Stimulated activated naive CD8-positive, alpha-beta T cell treated with anti-CD3 and anti-CD28 coated beads, Interleukin-15, amount 100 ng/mL, for 72 hours (primary cell): Measurements from ENCODE around the gene EXOSC10.
A peak's percentile ranks its signal among the peaks of the same experiment; 100 is the strongest.
"Not testable (repeated sequence)": the region's sequence is repeated elsewhere in the genome, so short reads cannot be mapped to it uniquely, and the experiment has no call there.

Source experiments
- ATAC-seq: fragments of 150-1000 bp; cut with Tn5 transposase; 2 replicates; pipeline ENCODE4 v1.10.0; 2021; ENCODE audit warnings: mild to moderate bottlenecking, moderate library complexity
- DNase-seq, 2 donors: peaks; one replicate each; pipeline ENCODE4 v3.0.0; 2021 to 2022
- H3K27ac Mint-ChIP-seq, 2 donors: one replicate each; pipeline ENCODE4 v1.8.0; 2022; ENCODE audit warnings: mild to moderate bottlenecking in 2 of 2, mixed read lengths in 2 of 2, moderate library complexity in 2 of 2
- H3K27me3 Mint-ChIP-seq: one replicate; pipeline ENCODE4 v1.8.0; 2022; ENCODE audit warnings: mixed read lengths
- H3K4me1 Mint-ChIP-seq: one replicate; pipeline ENCODE4 v1.8.0; 2022; ENCODE audit warnings: mild to moderate bottlenecking, mixed read lengths
- H3K4me3 Mint-ChIP-seq, 2 donors: one replicate each; pipeline ENCODE4 v1.8.0; 2022; ENCODE audit warnings: mild to moderate bottlenecking in 2 of 2, mixed read lengths in 2 of 2, moderate library complexity in 1 of 2
- H3K9me3 Mint-ChIP-seq, 2 donors: one replicate each; pipeline ENCODE4 v1.8.0; 2022; ENCODE audit warnings: mixed read lengths in 2 of 2

Gene EXOSC10

GRCh38 chr1:11129649-11130390, 30.2 kb upstream of the EXOSC10 start:
- ATAC-seq, result no peak
- Mint-ChIP-seq H3K9me3 (no peaks in the 10 kb centered on the region), H3K27me3 (no peaks in the 10 kb centered on the region), H3K4me1 (peaks cover 11% of the 10 kb centered on the region), H3K27ac (peak overlapping the region; percentile 28 to 42), H3K4me3 (no peak overlapping the region)
- no peak for DNase-seq

GRCh38 chr1:11126569-11126968, 26.9 kb upstream of the EXOSC10 start:
- Mint-ChIP-seq H3K27me3 (no peaks in the 10 kb centered on the region), H3K27ac (no peak overlapping the region)

GRCh38 chr1:11125931-11126330, 26.3 kb upstream of the EXOSC10 start:
- ATAC-seq, result no peak
- DNase-seq, result no peak
- no peak overlapping the region for H3K4me3 Mint-ChIP-seq
- no peak overlapping the region for H3K27ac Mint-ChIP-seq
- H3K4me1 Mint-ChIP-seq, result peaks cover 11% of the 10 kb centered on the region
- H3K9me3 Mint-ChIP-seq, result no peaks in the 10 kb centered on the region
- no peaks in the 10 kb centered on the region for H3K27me3 Mint-ChIP-seq

More at GRCh38 chr1:11126569-11126968, 26.9 kb upstream of the EXOSC10 start:
- Mint-ChIP-seq H3K4me1 (peaks cover 11% of the 10 kb centered on the region), H3K9me3 (no peaks in the 10 kb centered on the region), H3K4me3 (no peak overlapping the region)
- no peak for ATAC-seq
- no peak for DNase-seq

DNA sequence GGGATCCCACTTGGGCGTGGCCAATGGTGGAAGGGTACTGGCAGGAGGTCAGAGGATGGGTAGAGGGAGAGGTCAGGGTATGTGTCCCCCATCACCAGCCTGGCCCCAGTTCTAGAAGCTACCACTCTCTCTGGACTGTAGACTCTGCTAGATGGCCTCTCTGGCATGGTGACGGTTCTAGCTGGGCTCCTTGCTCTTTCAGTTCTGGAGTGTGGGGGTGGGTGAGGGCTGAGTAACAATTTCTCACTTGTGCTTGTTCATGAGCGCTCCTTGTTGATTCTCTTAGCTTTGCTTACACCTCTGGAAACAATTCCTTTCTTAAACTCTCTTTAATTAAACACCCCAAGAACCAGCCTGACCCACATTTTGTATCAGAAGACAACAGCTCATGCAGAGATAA, 25.3 kb upstream of the EXOSC10 start:
- no peaks in the 10 kb centered on the region for H3K27me3 Mint-ChIP-seq
- DNase-seq, result no peak
- H3K4me1 Mint-ChIP-seq, result peaks cover 11% of the 10 kb centered on the region
- ATAC-seq, result no peak
- H3K4me3 Mint-ChIP-seq, result no peak overlapping the region
- no peak overlapping the region for H3K27ac Mint-ChIP-seq
- H3K9me3 Mint-ChIP-seq, result no peaks in the 10 kb centered on the region

- Mint-ChIP-seq H3K4me3 (no peak overlapping the region), H3K27me3 (no peaks in the 10 kb centered on the region), H3K9me3 (no peaks in the 10 kb centered on the region), H3K27ac (no peak overlapping the region), H3K4me1 (no peaks in the 10 kb centered on the region)
- ATAC-seq, result no peak
- no peak for DNase-seq
These were observed 16.6 kb upstream of the EXOSC10 start for GRCh38 chr1:11116318-11116717.

DNA sequence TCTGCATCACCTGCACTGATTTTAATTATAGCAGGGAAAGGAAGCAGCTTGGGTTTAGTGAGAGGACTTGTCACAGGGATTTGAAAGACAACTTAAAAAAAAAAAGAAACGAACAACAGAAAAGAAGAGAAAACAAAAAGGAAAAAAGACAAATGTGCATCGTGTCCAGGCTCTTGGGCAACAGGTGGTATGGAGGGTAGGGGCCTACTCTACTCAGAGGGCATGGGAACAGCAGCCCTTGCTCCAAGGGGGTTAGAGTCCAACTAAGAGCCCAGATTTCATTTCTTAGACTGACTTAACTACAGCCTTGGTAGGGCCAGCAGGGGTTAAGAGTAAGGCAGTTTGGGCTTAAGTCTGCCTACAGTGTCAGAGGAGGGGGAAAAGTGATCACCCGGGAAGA, 15.3 kb upstream of the EXOSC10 start:
- H3K4me1 Mint-ChIP-seq, result no peaks in the 10 kb centered on the region
- H3K27me3 Mint-ChIP-seq, result no peaks in the 10 kb centered on the region
- ATAC-seq, result no peak
- no peak overlapping the region for H3K4me3 Mint-ChIP-seq
- H3K27ac Mint-ChIP-seq, result no peak overlapping the region
- no peak for DNase-seq
- H3K9me3 Mint-ChIP-seq, result no peaks in the 10 kb centered on the region

- no peaks in the 10 kb centered on the region for H3K9me3 Mint-ChIP-seq
- ATAC-seq (no peak), DNase-seq (no peak)
- H3K27me3 Mint-ChIP-seq, result no peaks in the 10 kb centered on the region
- H3K4me1 Mint-ChIP-seq, result no peaks in the 10 kb centered on the region
- H3K4me3 Mint-ChIP-seq, result no peak overlapping the region
- peak overlapping the region in 1 of 2 donors; percentile 74 for H3K27ac Mint-ChIP-seq
These were observed 9.5 kb upstream of the EXOSC10 start for GRCh38 chr1:11109047-11109760.

DNA sequence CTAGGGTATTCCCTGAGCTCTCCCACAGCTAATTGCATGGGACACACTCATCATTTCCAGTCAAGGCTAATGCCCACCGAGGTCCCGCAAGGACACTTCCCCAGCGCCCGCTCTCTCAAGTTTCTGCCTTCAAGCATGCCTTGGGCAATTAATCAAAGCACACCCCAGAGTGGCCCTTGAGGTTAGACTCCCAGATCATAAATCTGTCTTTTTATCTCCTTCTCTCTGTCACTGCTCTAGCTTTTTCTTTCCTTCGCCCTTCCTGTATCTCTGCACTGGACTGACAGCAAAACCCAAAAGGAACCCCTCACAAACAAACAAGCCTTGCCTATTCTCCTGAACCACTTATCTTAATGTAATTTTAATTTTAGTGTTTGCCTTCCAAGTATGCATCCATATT, 7.9 kb upstream of the EXOSC10 start:
- H3K4me3 Mint-ChIP-seq, result no peak overlapping the region
- no peak for DNase-seq
- no peaks in the 10 kb centered on the region for H3K27me3 Mint-ChIP-seq
- H3K27ac Mint-ChIP-seq, result no peak overlapping the region
- no peaks in the 10 kb centered on the region for H3K4me1 Mint-ChIP-seq
- no peak for ATAC-seq
- no peaks in the 10 kb centered on the region for H3K9me3 Mint-ChIP-seq

DNA sequence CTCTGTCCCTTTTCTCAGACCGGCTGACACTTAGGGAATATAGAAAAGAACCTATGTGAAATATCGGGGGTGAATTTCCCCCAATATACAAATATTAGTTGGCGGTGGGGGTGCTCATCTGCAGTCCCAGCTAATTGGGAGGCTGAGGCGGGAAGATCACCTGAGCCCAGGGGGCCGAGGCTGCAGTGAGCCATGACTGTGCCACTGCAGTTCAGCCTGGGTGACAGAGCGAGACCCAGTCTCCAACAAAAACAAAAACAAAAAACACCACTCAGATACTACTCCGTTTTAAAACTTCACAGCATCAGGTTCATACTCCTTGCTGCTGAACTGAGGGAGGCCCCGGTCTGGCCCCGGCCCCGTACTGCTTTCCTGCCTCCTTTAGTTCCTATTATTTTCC, 5.9 kb upstream of the EXOSC10 start:
- no peak for DNase-seq
- peak overlapping the region in 1 of 2 donors; percentile 80 for H3K27ac Mint-ChIP-seq
- no peaks in the 10 kb centered on the region for H3K27me3 Mint-ChIP-seq
- H3K4me3 Mint-ChIP-seq, result no peak overlapping the region
- ATAC-seq, result no peak
- no peaks in the 10 kb centered on the region for H3K9me3 Mint-ChIP-seq
- no peaks in the 10 kb centered on the region for H3K4me1 Mint-ChIP-seq

GRCh38 chr1:11101347-11101746, 1.7 kb upstream of the EXOSC10 start:
- Mint-ChIP-seq H3K9me3 (no peaks in the 10 kb centered on the region), H3K4me1 (peaks cover 20% of the 10 kb centered on the region), H3K27ac (no peak overlapping the region), H3K4me3 (peak overlapping the region in 1 of 2 donors; percentile 34), H3K27me3 (no peaks in the 10 kb centered on the region)
- no peak for DNase-seq
- no peak for ATAC-seq

DNA sequence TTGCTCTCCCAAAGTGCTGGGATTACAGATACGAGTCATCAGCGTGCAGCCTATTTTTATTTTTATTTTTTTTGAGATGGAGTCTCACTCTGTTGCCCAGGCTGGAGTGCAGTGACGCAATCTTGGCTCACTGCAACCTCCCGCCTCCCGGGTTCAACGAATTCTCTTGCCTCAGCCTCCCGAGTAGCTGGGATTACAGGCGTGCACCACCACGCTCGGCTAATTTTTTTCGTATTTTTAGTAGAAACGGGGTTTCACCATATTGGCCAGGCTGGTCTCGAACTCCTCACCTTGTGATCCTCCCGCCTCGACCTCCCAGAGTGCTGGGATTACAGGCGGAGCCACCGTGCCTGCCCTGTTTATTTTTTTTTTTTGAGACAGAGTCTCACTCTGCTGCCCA, 1.1 kb upstream of the EXOSC10 start:
- DNase-seq, H3K27me3 Mint-ChIP-seq, ATAC-seq, H3K9me3 Mint-ChIP-seq, H3K27ac Mint-ChIP-seq: not testable (repeated sequence)
- Mint-ChIP-seq H3K4me3 (peak overlapping the region in 1 of 2 donors; percentile 18), H3K4me1 (peaks cover 20% of the 10 kb centered on the region)

DNA sequence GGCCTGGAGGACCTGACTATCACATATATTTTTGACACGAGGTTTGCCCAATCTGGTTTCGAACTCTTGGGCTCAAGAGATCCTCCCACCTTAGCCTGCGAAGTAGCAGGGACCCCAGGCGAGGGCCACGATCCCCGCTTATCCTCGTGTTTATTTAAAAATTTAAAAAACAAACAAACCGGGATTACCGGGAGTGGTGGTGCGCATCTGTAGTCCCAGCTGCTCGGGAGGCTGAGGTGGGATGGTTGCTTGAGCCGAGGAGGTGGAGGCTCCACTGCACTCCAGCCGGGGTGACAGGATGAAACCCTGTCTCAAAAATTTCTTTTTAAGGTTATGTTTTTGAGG, 452 bp upstream of the EXOSC10 start:
- ATAC-seq (no peak), DNase-seq (no peak)
- peak overlapping the region; percentile 99 to 100 for H3K27ac Mint-ChIP-seq
- no peaks in the 10 kb centered on the region for H3K27me3 Mint-ChIP-seq
- peak overlapping the region; percentile 96 to 97 for H3K4me3 Mint-ChIP-seq
- peaks cover 20% of the 10 kb centered on the region for H3K4me1 Mint-ChIP-seq
- no peaks in the 10 kb centered on the region for H3K9me3 Mint-ChIP-seq

GRCh38 chr1:11098931-11099309, 749 bp downstream of the EXOSC10 start:
- no peak for DNase-seq
- no peaks in the 10 kb centered on the region for H3K9me3 Mint-ChIP-seq
- H3K27ac Mint-ChIP-seq, result peak overlapping the region; percentile 99 to 100
- no peak for ATAC-seq
- no peaks in the 10 kb centered on the region for H3K27me3 Mint-ChIP-seq
- H3K4me3 Mint-ChIP-seq, result peak overlapping the region; percentile 96 to 97
- peaks cover 20% of the 10 kb centered on the region for H3K4me1 Mint-ChIP-seq

GRCh38 chr1:11083784-11084183, 15.9 kb downstream of the EXOSC10 start:
- not testable (repeated sequence) for H3K4me3 Mint-ChIP-seq, H3K9me3 Mint-ChIP-seq, DNase-seq, H3K27ac Mint-ChIP-seq, ATAC-seq, H3K4me1 Mint-ChIP-seq, H3K27me3 Mint-ChIP-seq

DNA sequence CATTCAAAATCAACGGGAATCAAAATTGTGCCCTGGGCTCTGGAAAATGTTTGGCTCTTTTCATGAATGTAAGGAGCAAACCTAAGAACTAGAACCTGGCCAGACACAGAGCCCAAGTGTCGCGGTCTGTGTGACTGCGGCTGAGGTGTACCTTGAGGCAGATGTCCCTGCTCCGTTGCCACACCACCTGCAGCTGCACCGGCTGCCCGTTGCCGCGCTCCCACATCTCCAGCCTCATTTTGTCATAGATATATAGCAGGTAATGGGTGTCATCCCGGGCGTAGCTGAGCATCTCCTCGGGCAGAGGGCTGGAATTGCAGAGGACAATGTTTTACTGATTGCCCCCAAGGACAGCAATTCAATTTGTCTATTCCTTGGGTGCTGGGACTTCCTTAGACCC, 18.7 kb downstream of the EXOSC10 start:
- peak overlapping the region in 1 of 2 donors; percentile 30 for H3K27ac Mint-ChIP-seq
- H3K4me3 Mint-ChIP-seq, result no peak overlapping the region
- no peaks in the 10 kb centered on the region for H3K9me3 Mint-ChIP-seq
- ATAC-seq, result no peak
- no peaks in the 10 kb centered on the region for H3K27me3 Mint-ChIP-seq
- no peaks in the 10 kb centered on the region for H3K4me1 Mint-ChIP-seq
- no peak for DNase-seq

GRCh38 chr1:11078631-11079030, 21.0 kb downstream of the EXOSC10 start:
- no peaks in the 10 kb centered on the region for H3K4me1 Mint-ChIP-seq

More at GRCh38 chr1:11078631-11079030, 21.0 kb downstream of the EXOSC10 start:
- peak overlapping the region in 1 of 2 donors; percentile 93 for H3K27ac Mint-ChIP-seq
- no peak for DNase-seq
- ATAC-seq, result no peak
- no peaks in the 10 kb centered on the region for H3K27me3 Mint-ChIP-seq
- H3K9me3 Mint-ChIP-seq, result no peaks in the 10 kb centered on the region
- no peak overlapping the region for H3K4me3 Mint-ChIP-seq
